Retinal pigment epithelial cell (primary cell): ENCODE data around the gene CIAPIN1.

Source experiments
- DNase-seq: peaks from one replicate; pipeline ENCODE4 v3.0.0-alpha.2; 2010; ENCODE audit warnings: low read depth
- H3K4me3 ChIP-seq: 2 replicates; pipeline ENCODE4 v1.5.1; 2011; ENCODE audit warnings: mild to moderate bottlenecking, low read length, control low read depth, moderate library complexity
- CTCF ChIP-seq: conservative IDR thresholded peaks from 2 replicates; pipeline ENCODE4 v1.5.1; 2011; ENCODE audit warnings: low read depth, low read length, control low read depth, inconsistent platforms

Gene CIAPIN1

GRCh38 chr16:57387598-57388354 is 59.4 kb downstream of the CIAPIN1 start:
- no peak overlapping the region for H3K4me3 ChIP-seq
- TF ChIP-seq CTCF: no peak
- no peak for DNase-seq

GRCh38 chr16:57386381-57386951 is 60.7 kb downstream of the CIAPIN1 start:
- H3K4me3 ChIP-seq: no peak overlapping the region
- no peak for TF ChIP-seq CTCF
- DNase-seq: no peak

GRCh38 chr16:57385083-57385482 is 62.1 kb downstream of the CIAPIN1 start:
- no peak for TF ChIP-seq CTCF
- no peak overlapping the region for H3K4me3 ChIP-seq
- DNase-seq: no peak

- DNase-seq: no peak
- H3K4me3 ChIP-seq: no peak overlapping the region
- TF ChIP-seq CTCF: no peak
These were observed 62.7 kb downstream of the CIAPIN1 start for GRCh38 chr16:57384248-57385070.

- no peak for TF ChIP-seq CTCF
- DNase-seq: no peak
- no peak overlapping the region for H3K4me3 ChIP-seq
These were observed 63.6 kb downstream of the CIAPIN1 start for GRCh38 chr16:57383276-57384247.

GRCh38 chr16:57382535-57383275 is 64.5 kb downstream of the CIAPIN1 start:
- no peak for TF ChIP-seq CTCF
- H3K4me3 ChIP-seq: no peak overlapping the region
- DNase-seq: no peak
